NB4 (cell line): ENCODE data around the gene SLC35G6.

Experiments
- DNase-seq: peaks from one replicate; pipeline ENCODE4 v3.0.0; 2010; ENCODE audit warnings: low read depth
- H3K4me3 ChIP-seq: one replicate; pipeline ENCODE4 v1.5.1; 2011; ENCODE audit warnings: mild to moderate bottlenecking, low read depth, low read length, moderate library complexity
- CTCF ChIP-seq: IDR thresholded peaks from one replicate; pipeline ENCODE4 v1.5.1; 2012; ENCODE audit warnings: low read depth, low read length
- MAX ChIP-seq: IDR thresholded peaks from 2 replicates; pipeline ENCODE4 v1.6.1; 2011; ENCODE audit warnings: low read depth, low read length
- MYC ChIP-seq: IDR thresholded peaks from 2 replicates; pipeline ENCODE4 v1.6.1; 2011; ENCODE audit warnings: low read depth, low read length
- POLR2A ChIP-seq: IDR thresholded peaks from 2 replicates; pipeline ENCODE4 v1.6.1; 2011; ENCODE audit warnings: mild to moderate bottlenecking; ENCODE audit not compliant: insufficient read length; ENCODE audit errors: extremely low read depth

Gene SLC35G6

GRCh38 chr17:7501729-7502128, 20.5 kb downstream of the SLC35G6 start:
- DNase-seq, result no peak
- H3K4me3 ChIP-seq, result no peak overlapping the region
- TF ChIP-seq POLR2A, result no peak
- TF ChIP-seq MAX, result no peak
- no peak for TF ChIP-seq MYC
- TF ChIP-seq CTCF, result no peak

- TF ChIP-seq POLR2A (no peak), MYC (no peak), MAX (no peak), CTCF (no peak)
- H3K4me3 ChIP-seq, result no peak overlapping the region
- DNase-seq, result no peak
Observed at GRCh38 chr17:7502171-7502847, 21.1 kb downstream of the SLC35G6 start.

- no peak overlapping the region for H3K4me3 ChIP-seq
- TF ChIP-seq CTCF (peak; percentile 21), POLR2A (no peak)
- no peak for DNase-seq
Observed at GRCh38 chr17:7502987-7503386, 21.7 kb downstream of the SLC35G6 start.

- no peak overlapping the region for H3K4me3 ChIP-seq
- no peak for TF ChIP-seq MYC
- TF ChIP-seq MAX, result no peak
- no peak for TF ChIP-seq CTCF
- no peak for DNase-seq
Observed at GRCh38 chr17:7503521-7503920, 22.3 kb downstream of the SLC35G6 start.

- H3K4me3 ChIP-seq, result no peak overlapping the region
- no peak for DNase-seq
- no peak for TF ChIP-seq MAX
- TF ChIP-seq POLR2A, result no peak
- TF ChIP-seq CTCF, result no peak
Observed at GRCh38 chr17:7508145-7508544, 26.9 kb downstream of the SLC35G6 start.

GRCh38 chr17:7508846-7509245, 27.6 kb downstream of the SLC35G6 start:
- no peak for TF ChIP-seq MYC
- TF ChIP-seq CTCF, result no peak
- TF ChIP-seq MAX, result no peak
- no peak for TF ChIP-seq POLR2A
- no peak overlapping the region for H3K4me3 ChIP-seq
- DNase-seq, result no peak
